Endodermal cell (in vitro differentiated cells): ENCODE data around the gene NAALADL2. TPM values are rescaled to one million over a fixed set of nuclear protein-coding genes. Genes with fewer than 3 reads are reported as not detected.

Experiments
- DNase-seq: peaks from one replicate; pipeline ENCODE4 v3.0.0-alpha.2; 2017
- H3K27ac ChIP-seq: 2 replicates; pipeline ENCODE4 v1.5.1; 2013; ENCODE audit warnings: mild to moderate bottlenecking, low read depth, low read length, moderate library complexity
- H3K27me3 ChIP-seq: 2 replicates; pipeline ENCODE4 v1.6.1; 2013; ENCODE audit warnings: mild to moderate bottlenecking, low read length, moderate library complexity; ENCODE audit not compliant: insufficient read depth, control insufficient read depth, poor library complexity, severe bottlenecking
- H3K36me3 ChIP-seq: 2 replicates; pipeline ENCODE4 v1.7.0; 2013; ENCODE audit warnings: mild to moderate bottlenecking, low read length, moderate library complexity; ENCODE audit not compliant: control insufficient read depth, insufficient read depth
- H3K4me1 ChIP-seq: one replicate; pipeline ENCODE4 v1.7.0; 2013; ENCODE audit warnings: low read length; ENCODE audit not compliant: control insufficient read depth, insufficient read depth
- H3K4me3 ChIP-seq: 2 replicates; pipeline ENCODE4 v1.5.1; 2013; ENCODE audit warnings: mild to moderate bottlenecking, low read length, moderate library complexity
- H3K9ac ChIP-seq: 2 replicates; pipeline ENCODE4 v1.6.1; 2013; ENCODE audit warnings: mild to moderate bottlenecking, low read length, moderate library complexity; ENCODE audit not compliant: poor library complexity, severe bottlenecking; ENCODE audit errors: extremely low read depth
- H3K9me3 ChIP-seq: 2 replicates; pipeline ENCODE4 v1.6.1; 2013; ENCODE audit warnings: mild to moderate bottlenecking, low read length, moderate library complexity; ENCODE audit not compliant: control insufficient read depth
- H3K27ac Mint-ChIP-seq: 2 replicates; pipeline ENCODE4 v1.8.0; 2020; ENCODE audit warnings: mixed read lengths
- H3K27me3 Mint-ChIP-seq: 2 replicates; pipeline ENCODE4 v1.8.0; 2021; ENCODE audit warnings: mild to moderate bottlenecking, mixed read lengths; ENCODE audit not compliant: insufficient read depth
- H3K36me3 Mint-ChIP-seq: 2 replicates; pipeline ENCODE4 v1.8.0; 2020; ENCODE audit warnings: low read depth, mixed read lengths
- H3K4me1 Mint-ChIP-seq: 2 replicates; pipeline ENCODE4 v1.8.0; 2020; ENCODE audit warnings: mixed read lengths
- H3K4me3 Mint-ChIP-seq: 2 replicates; pipeline ENCODE4 v1.8.0; 2020; ENCODE audit warnings: mild to moderate bottlenecking, moderate library complexity, mixed read lengths
- H3K9me3 Mint-ChIP-seq: 2 replicates; pipeline ENCODE4 v1.8.0; 2020; ENCODE audit warnings: mild to moderate bottlenecking, mixed read lengths
- CTCF ChIP-seq: fragments of 200-600 bp; sonication (generic); conservative IDR thresholded peaks from 2 replicates; pipeline ENCODE4 v1.5.0; 2021; ENCODE audit warnings: antibody characterized with exemption, mild to moderate bottlenecking
- WGBS, 2 experiments: methylation state at CpG; one replicate each; pipeline versions ENCODE4 v1.1.5 to v1.1.7; 2013; ENCODE audit warnings: missing lambda C conversion rate in 2 of 2, mixed read lengths in 1 of 2; ENCODE audit not compliant: insufficient coverage in 1 of 2, insufficient read length in 1 of 2; 5-methylcytosine and 5-hydroxymethylcytosine counted together
- total RNA-seq, 2 donors: library from RNA; stranded (reverse); fragmentation: NEBNext Ultra II Directional in 1 of 2; extraction: Animal tissue kit (Norgen Biotek cat#: 25700) in 1 of 2; gene quantifications; 2 replicates in 1 of 2; 3 replicates in 1 of 2; pipeline ENCODE4 v1.2.1, GENCODE V29; 2021

The NAALADL2 gene
- total RNA-seq, 2 donors from 2014 or later = 1.6 to 1.8 TPM

GRCh38 chr3:175335229-175335628 lies 476.1 kb downstream of the NAALADL2 start:
- WGBS, 2 experiments = 83 to 86% methylated on average over 1 to 2 of the region's 2 CpGs
- no peak for TF ChIP-seq CTCF
- DNase-seq = no peak
- Histone ChIP-seq H3K9me3 (no peaks in the 10 kb centered on the region), H3K36me3 (no peaks in the 10 kb centered on the region), H3K9ac (no peak overlapping the region), H3K27ac (no peak overlapping the region), H3K4me3 (no peak overlapping the region), H3K27me3 (no peaks in the 10 kb centered on the region), H3K4me1 (no peaks in the 10 kb centered on the region)
- H3K9me3 Mint-ChIP-seq = no peaks in the 10 kb centered on the region
- no peaks in the 10 kb centered on the region for H3K4me1 Mint-ChIP-seq
- H3K27ac Mint-ChIP-seq = no peak overlapping the region
- no peaks in the 10 kb centered on the region for H3K36me3 Mint-ChIP-seq
- no peaks in the 10 kb centered on the region for H3K27me3 Mint-ChIP-seq
- no peak overlapping the region for H3K4me3 Mint-ChIP-seq

DNA sequence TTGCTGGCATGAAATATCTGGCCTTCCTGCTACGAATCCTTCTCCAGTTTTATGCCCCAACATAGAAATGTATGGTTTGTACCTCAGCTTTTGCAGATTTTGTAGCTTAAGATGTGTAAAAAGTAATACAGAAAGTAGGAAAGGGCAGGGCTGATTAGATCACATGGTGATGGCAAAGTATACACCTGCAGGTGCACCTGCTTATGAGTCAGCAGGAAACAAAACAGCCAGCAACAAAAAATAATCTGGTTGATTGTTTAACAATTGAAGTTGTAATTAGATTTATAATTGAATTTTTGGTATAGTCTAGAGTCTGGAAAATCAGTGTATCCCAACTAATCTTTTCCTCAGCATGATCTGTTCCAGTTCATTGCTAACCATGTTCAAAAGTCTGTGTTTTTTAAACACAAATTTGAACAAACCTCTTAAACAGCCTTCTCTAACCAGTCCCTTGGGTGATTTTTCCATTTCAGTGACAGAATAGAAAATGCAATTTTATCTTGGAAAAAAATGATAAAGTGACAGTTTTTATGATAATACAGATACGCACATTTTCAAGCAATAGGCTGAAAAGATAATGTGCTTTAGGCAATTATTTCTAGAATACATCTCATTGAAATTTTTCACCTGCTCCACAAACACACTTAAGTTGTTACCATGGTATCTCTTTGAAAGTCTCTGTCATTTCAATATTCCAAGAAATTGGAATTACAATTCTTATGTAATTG lies 477.4 kb downstream of the NAALADL2 start:
- Mint-ChIP-seq H3K9me3 (no peaks in the 10 kb centered on the region), H3K4me3 (no peak overlapping the region), H3K27ac (no peak overlapping the region), H3K4me1 (no peaks in the 10 kb centered on the region), H3K27me3 (no peaks in the 10 kb centered on the region), H3K36me3 (no peaks in the 10 kb centered on the region)
- Histone ChIP-seq H3K4me1 (no peaks in the 10 kb centered on the region), H3K9me3 (no peaks in the 10 kb centered on the region), H3K27ac (no peak overlapping the region), H3K4me3 (no peak overlapping the region), H3K9ac (no peak overlapping the region), H3K36me3 (no peaks in the 10 kb centered on the region), H3K27me3 (no peaks in the 10 kb centered on the region)
- TF ChIP-seq CTCF = no peak
- 80 to 95% methylated on average over 2 of the region's 2 CpGs for WGBS, 2 experiments
- DNase-seq = no peak

GRCh38 chr3:175337631-175338030 lies 478.5 kb downstream of the NAALADL2 start:
- no peaks in the 10 kb centered on the region for H3K4me1 Mint-ChIP-seq
- WGBS, 2 experiments = 92% methylated on average over 2 of the region's 2 CpGs; no CpG with 5 or more reads in 1 of the 2 experiments

More at GRCh38 chr3:175337631-175338030, 478.5 kb downstream of the NAALADL2 start:
- H3K4me1 ChIP-seq = no peaks in the 10 kb centered on the region
- no peaks in the 10 kb centered on the region for H3K9me3 Mint-ChIP-seq
- H3K27ac Mint-ChIP-seq = no peak overlapping the region
- no peak overlapping the region for H3K9ac ChIP-seq
- H3K9me3 ChIP-seq = no peaks in the 10 kb centered on the region
- no peaks in the 10 kb centered on the region for H3K36me3 Mint-ChIP-seq
- no peak for DNase-seq
- H3K27me3 ChIP-seq = no peaks in the 10 kb centered on the region
- no peaks in the 10 kb centered on the region for H3K36me3 ChIP-seq
- H3K4me3 ChIP-seq = no peak overlapping the region
- H3K4me3 Mint-ChIP-seq = no peak overlapping the region
- TF ChIP-seq CTCF = no peak
- H3K27ac ChIP-seq = no peak overlapping the region
- no peaks in the 10 kb centered on the region for H3K27me3 Mint-ChIP-seq
